DMS114 treated with DMSO at 0.1 percent for 48 hours (cell line): ENCODE results near the gene MMP20.

Source experiments
- DNase-seq: peaks from one replicate; lab custom pipeline; 2025; ENCODE audit not compliant: unreplicated experiment; lab: John Stamatoyannopoulos, UW

Gene MMP20

DNA sequence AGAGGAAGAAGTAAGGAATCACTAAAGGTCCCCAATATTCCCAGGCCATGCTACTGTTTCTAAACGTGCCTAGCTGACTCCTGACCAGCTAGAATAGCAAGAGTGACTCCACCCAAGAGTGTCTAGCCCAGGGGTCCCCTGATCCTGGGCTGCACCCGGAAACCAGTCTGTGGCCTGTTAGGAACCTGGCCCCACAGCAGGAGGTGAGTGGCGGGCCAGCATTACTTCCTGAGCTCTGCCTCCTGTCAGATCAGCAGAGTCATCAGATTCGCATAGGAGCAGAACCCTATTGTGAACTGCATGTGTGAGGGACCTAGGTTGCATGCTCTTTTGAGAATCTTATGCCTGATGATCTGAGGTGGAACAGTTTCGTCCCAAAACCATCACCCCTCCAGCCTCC lies 2.0 kb downstream of the MMP20 start:
- no peak for DNase-seq

DNA sequence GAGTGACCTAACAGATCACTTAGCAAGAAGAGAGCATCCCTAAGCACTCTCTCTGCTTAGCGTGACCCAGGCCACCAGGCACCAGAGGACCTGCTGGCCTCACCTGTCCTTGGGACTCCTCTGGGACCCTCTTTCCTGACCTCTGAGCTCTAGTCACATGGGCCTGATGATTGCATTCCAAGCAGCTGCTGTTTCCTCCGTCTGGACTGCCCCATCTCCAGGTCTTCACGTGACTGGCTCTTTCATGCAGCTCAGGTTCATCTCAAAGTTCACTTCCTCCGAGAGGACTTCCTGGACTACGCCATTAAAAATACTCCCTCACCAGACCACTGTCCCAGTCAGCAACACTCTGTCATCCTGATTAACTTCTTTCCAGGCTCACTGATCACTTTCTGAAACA lies 2.9 kb downstream of the MMP20 start:
- DNase-seq, result no peak

DNA sequence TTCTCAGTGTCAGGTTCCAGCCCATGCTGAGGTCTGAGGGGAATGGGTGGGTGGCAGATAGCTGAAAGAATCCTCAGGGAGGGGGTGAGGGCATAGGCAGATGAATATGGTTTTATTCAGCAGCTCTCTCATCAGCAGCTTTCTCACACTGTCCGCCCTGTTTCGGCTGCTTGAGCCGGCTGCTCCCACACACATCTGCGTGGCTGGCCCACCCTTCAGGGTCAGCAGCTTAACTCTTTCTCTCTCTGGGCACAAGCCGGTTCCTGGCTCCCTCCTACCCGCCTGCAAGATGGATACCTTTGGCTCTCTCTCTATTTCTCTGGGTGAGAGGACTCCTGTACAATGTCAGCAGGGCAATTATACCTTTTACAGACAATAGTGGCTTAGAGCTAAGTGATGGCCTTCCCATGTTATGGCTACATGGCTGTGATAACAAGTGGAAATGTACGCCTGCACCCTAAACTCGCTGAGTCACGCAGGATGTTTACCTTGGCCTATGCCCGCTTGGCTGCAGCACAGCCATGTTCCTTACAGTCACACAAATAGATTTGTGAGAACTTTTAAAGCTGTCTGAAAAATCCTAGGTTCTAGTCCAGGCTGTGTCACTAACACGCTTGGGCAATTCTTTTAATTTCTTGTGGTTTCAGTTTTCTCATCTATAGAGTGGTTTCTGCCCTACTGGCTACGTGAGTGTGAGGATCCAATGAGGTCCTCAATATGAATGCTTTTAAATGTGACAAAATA lies 4.1 kb downstream of the MMP20 start:
- DNase-seq, result no peak

DNA sequence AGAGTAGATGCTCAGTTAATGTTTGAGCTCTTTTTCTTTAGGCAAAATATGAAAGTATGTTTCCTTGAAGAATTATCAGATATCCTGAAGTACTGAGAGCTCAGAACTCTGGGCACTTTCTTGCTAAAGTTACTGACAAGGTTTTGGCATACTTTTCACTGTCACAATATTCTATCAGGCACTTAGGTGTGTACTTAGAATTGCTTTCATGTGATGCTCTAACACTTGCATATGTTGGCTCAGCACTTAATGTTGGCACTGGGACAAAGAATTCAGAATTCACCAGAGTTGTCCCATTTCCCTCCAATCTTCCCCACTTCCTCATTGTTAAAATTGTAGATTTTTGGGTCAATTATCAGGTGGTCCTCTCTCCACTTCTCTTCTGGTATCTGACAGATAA lies 5.0 kb downstream of the MMP20 start:
- no peak for DNase-seq

DNA sequence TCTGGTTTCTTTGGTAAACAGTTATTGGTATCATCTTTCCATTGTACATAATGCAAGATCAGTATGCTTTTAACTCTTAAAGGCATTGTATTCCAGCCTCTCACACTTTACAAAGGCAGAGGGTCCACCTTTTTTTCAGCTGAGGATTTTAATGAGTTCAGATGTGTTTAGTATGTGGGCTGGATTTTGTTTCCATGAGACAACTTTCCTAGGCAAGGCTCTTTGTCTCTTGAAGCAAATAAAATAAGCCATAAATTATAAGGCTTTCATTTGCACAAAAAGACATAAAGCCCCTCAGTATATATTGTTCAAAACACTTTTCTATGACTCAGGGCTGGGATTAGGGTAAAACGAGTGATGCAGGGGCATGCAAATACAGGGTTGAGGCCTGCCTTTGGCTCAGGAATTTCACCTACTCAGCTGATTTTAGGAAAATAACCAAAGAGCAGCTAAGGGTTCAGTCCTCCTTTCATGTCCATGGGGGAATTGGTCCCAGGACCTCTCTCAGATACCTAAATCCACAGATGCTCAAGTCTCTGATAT lies 7.6 kb downstream of the MMP20 start:
- DNase-seq, result no peak

DNA sequence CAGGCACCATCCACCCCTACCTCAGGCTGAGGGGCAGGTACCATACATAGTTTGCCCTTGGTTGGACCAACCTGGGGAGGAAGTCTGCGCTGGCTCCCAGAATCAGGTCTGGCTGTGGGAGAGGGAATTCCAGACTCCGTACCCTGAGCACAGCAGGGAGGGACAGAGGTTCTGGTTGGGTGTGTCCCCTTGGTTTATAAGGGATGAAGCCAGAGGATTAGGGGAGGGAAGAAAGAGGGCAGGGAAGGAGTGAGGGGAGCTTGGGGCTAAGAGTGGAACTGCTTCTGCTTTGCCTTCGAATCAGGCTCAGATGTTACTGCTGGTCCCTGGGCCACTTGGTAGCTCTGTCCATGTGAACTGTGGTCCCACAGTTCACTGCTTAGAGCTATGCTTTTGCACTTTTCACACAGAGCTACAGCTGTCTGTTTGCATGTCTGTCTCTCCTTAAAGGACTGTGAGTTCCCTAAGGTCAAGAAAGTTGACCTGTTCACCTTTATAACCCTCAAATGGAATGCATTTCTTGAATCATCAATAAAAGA lies 9.2 kb downstream of the MMP20 start:
- no peak for DNase-seq

DNA sequence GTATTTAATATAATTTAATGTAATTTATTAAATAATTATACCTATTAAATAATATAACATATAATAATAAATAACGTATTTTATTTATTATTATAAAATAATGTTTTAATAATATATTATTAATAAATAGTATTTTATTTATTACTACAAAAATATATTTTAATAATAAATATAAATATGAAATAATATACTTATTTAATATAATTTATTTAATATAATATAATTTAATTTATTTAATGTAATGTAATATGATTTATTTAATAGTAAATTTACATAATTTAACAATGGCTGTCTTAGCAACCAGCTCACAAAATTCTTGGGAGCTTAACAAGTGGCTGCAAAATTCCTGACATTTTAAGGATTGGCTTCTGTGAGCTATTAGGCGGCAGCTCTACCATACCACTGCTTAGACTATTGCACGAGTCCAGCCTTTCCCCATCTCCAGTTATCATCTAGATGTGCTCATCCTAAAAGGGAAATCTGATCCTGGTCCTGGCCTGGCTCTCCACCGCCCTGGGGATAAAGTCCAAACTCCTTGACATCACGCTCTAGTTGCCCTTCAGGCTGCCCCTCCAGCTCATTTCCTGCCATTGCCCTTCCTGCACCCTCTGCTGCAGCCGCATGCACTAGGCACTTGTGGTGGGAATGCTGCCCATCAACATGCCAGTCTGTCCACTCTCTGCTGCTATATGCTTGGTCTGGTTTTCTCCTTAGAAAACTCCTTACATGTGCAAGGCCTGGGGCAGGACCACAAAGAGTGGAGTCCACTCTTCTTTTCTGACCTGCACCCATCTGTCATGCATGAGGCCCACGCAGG lies 9.8 kb downstream of the MMP20 start:
- DNase-seq, result no peak

DNA sequence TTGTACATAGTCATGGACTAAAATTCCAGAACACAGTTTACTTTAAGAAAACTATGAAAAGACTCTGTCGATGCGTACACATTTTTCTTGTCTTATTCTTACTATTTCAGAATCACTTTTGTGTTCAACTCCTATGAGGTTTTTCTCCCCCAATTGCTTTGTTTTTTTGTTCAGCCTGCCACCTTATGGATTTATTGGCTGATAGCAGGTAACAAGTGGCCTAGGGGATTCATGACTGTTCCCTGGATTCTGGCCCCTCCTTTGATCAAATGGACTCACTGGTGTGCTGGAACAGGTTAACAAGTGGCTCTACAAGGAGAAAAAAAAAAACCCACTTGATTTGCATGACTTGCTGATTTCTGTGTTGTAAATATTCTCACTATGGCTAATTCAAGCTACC lies 10.6 kb downstream of the MMP20 start:
- no peak for DNase-seq

DNA sequence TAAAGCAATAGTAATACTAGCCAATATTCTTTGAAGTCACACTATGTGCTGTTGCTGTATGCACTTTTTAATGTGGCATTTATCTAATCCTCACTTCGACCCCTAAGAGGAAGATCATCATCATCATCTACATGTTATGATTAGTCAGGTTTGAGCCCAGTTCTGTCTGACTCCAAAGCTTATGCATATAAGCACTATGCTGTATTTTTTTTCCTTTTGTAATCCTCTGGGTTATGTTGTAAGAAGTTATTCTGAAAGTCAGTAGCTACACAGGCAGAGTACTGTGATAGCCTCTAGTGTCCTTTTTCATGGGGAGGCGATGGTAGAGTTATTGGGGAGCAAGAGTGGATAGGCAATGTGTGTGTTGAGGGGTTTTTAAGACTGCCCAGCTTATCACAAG lies 11.1 kb downstream of the MMP20 start:
- DNase-seq, result no peak

DNA sequence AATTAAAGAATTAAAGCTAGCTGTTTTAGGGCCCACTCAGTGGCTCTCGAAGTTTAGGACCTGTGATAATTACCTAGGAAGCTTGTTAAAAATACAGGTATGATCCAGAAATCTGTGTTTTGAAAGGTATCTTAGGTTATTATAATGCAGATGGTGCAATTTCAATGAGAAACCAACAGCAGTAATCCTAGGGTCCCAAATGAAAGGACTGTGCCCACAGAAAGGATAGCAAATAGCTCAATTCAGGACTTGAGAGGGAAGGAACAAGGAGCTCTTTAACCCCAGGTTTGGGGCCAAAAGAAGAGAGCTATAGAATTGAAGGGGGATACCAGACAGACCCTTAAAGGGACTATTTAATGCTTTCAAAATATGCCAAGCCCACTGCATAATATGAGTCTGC lies 11.7 kb downstream of the MMP20 start:
- DNase-seq, result no peak

DNA sequence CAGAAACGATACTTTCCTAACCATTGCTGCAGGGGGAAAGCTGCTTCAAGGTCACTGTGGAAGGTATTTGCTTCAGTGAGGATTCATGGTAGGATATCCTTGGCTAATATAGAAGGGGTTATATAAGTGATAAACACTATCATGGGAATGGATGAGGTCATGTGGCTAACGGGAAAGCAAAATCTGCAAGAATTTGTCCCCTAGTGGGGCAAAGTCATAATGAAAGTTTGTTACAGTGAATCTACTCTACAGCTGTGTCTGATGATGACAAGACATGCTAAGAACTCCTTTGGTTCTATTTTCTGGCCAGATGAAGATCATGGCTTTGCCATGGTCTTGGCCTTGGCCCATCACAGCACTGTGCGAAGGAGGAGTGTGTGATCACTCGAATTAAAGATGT lies 13.8 kb downstream of the MMP20 start:
- no peak for DNase-seq

DNA sequence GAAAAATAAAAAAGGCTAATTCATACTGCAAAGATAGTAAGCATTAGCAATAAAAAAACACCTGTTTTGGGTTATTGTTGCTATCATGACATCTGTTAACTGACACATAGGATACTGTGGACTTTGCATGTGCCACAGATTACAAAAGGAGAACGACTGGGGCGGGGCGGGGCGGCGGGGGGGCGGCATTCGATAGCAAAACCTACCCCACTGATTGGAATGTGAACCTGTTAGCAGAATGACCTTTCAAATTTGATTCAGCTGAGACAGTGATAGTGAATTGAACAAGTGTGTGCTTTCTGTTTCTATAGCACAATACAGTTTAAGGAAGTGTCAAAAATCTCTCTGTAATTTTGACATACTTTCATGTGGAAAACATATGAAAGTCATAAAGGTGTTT lies 14.9 kb downstream of the MMP20 start:
- no peak for DNase-seq

DNA sequence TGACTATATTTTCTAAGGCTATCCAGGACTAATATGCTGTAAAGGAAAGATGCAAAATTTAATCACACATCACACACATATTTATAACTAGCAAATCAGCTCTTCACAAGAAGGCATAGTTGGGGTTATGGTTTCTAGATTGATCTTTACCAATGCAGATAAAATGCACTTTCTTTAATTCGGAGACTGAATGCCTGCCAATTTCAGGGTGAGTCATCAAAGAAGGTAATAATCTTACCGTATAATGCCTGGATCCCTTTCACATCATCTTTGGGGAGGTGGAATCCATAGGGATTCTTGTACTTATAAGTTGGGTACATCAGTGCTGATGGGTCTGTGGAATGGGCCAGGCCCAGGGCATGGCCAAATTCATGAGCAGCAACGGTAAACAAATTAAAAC lies 16.4 kb downstream of the MMP20 start:
- no peak for DNase-seq

DNA sequence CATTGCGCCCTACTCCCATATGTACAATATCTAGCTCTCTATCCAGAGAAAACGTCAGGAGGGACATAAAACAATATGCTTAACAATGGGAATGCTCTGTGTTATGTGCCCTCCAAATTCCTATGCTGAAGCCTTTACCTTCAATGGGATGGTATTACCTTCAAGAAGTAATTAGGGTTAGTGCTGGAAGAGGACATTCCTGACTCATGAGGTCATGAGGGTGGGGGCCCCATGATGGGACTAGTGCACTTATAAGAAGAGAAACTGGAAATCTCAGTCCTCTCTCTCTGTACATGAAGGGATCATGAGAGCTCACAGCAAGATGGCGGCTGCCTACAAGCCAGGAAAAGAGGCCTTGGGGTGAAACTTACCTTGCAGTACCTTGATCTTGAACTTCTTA lies 20.3 kb downstream of the MMP20 start:
- no peak for DNase-seq

DNA sequence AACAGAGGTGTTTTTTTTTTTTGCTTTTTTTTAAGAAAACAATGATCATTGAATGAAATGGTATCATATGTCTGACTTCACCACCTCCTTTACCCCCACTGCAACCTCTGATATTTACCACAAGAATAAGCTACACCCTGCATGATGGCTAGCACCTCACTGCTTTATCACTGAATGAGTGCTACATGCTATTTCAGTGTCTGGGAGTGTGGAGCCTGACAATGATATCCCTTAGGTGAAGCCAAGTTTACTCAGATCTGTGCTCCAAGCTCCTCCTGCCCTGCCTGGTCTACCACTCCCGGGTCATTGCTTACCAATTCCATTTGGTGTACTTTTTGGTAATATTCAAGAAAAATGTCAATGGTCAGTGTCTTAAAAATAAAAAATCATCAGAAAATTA lies 21.1 kb downstream of the MMP20 start:
- no peak for DNase-seq

DNA sequence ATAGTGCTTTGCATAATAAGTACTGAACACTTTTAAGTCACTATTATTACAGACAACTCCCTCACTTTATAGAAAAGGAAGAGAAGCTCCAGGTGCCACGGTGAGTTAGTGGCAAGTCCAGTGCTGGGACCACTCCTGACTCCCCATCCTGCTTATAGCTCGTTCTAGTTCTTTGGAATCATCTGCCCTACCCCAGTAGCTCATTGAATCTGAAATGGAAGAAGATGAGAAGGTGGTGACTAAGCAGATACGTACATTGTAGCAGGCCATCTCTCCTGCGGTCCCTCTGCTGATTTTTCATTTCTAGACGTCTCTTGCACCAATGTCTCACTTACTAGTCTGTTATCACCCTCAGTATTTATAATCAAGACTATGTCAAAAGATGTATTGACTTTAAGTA lies 21.6 kb downstream of the MMP20 start:
- DNase-seq, result no peak

DNA sequence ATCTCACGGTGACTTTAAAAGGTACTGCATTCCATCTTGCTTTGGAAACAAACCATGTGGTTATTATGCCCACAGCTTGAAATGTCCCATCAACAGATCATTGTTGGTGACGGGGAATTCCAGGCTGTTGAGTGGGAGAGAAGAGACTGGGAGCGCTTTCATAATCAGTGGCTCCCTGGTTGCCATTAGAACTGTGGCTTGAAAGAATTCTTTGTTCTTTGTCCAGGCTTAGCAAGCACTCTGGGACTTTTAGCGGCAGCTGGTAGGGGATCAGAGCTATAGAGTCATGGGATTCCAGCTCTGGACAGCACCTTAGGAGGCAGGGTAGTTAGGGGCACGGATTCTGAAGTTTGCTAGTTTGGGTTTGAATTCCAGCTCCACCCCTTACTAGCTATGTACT lies 22.0 kb downstream of the MMP20 start:
- DNase-seq, result no peak

DNA sequence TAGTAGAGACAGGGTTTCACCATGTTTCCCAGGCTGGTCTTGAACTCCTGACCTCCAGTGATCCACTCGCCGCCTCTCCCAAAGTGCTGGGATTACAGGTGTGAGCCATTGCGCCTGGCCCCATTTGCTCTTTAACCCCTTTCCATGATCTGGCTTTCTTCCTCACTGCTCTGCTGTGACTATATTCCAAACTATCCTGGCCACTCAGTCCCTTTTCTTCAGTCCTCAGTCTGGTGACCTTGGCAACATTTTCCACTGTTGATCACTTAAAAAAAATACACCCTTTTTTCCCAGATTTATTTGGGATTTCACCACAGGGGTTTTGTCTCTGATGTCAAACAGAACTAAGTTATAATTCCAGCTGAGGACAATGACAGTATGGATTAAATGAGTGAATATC lies 24.5 kb downstream of the MMP20 start:
- no peak for DNase-seq

DNA sequence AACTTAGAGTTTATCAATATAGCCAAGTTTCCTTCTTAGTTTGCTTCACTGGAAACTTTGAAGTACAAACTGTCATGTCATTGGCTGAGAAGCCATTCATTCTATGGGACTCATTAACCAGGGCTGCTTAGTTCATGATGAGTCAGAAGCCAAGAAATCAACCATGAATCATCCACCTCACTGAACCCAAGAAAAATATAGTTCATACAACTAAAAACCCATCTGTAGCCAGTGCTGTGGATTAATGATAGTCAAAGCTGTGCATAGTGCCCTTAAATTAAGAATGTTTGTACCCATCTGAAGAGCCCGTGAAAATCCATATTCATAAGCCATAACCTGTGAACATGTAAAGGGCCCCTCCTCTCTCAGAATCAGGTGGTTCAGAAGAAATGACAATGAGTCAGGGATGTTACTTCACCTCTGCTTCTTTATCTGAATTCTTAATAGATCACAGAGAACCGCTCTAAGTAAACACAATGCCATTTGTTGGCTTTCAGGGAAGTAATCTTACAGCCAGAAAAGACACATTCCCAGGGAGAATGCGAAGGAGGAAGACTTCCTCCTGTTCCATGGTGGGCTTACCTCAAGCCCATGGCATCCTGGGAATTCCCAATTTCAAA lies 25.4 kb downstream of the MMP20 start:
- DNase-seq, result no peak

DNA sequence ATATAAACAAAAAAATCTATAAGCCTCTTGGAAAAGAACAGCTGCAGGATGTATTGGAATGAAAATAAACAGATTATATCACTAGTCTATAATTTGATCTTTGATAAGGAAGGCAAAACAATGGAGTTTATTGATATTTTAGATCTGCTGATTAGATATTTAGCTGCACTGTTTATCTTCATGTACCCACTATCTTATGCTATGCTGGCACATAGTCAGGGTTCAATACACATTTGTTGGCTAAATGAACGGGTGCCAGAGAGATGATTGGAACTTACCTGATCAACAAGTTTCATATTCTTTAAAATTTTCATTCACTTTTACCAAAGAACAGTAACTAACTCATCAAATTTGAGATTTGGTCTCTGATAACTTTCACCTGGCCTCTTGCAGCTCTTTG lies 26.9 kb downstream of the MMP20 start:
- DNase-seq, result no peak

DNA sequence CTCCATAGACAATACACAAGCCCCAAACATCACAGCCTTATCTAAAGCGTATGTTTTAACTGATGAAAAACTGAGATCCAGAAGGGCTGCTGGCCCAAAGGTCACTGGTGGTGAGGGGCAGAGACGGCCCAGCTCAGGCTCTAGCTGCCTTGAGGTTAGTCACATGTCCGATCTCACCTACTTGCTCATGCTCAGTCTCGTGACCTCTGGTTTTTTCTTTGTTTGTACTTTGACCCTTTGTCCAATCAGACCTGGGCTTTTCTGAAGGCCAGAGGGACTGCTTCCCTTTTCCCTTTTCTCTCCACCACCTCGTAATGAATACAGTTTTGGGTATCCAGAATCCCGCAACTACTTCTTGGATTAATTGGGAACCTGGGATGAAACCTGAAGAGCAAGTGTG lies 28.6 kb downstream of the MMP20 start:
- DNase-seq, result no peak
